Gastroesophageal sphincter (tissue), 2 donors: Measurements from ENCODE around the gene SLC35F3.

ENCODE experiments used
- EP300 ChIP-seq: sonication (generic); formaldehyde crosslinking; IDR thresholded peaks from one replicate; pipeline ENCODE4 v1.6.1; 2017; ENCODE audit warnings: antibody characterized with exemption, mild to moderate bottlenecking
- POLR2A ChIP-seq, 2 donors: fragments of 450-650 bp; IDR thresholded peaks; one replicate each; pipeline ENCODE4 v1.6.1; 2017; ENCODE audit warnings: antibody characterized with exemption in 2 of 2, mild to moderate bottlenecking in 2 of 2, moderate library complexity in 1 of 2

GRCh38 chr1:233901495-233901894 lies 3.0 kb upstream of the SLC35F3 start:
- TF ChIP-seq POLR2A (IDR thresholded peaks at IDR 0.05) (no peak), EP300 (no peak)
